Measurements from ENCODE around the gene GBP2. TPM values are rescaled to one million over a fixed set of nuclear protein-coding genes. Genes with fewer than 3 reads are reported as not detected.
A peak's percentile ranks its signal among the peaks of the same experiment; 100 is the strongest.
"Not testable (repeated sequence)": the region's sequence is repeated elsewhere in the genome, so short reads cannot be mapped to it uniquely, and the experiment has no call there.

Gene GBP2
- total RNA-seq, 2 donors from 2014 or later = 205 to 313 TPM

DNA sequence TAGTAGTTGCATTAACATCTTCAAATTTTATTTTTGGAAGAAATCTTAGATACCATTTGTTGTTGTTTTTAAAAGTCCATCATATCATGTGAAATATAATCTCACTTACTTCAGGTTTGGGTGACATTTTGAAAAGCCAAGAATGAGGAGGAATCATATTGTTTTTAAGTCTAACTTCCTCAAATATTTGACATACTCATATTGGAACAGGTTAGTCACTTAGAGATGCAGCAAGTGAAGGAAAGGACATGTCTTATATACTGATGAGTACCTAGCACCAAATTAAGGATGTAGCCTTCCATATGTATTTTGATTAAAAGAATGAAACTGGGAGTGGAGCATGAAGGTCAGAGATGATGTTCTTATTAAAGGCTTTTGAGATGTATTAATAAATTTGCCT lies 23.9 kb downstream of the GBP2 start:
- H3K27ac Mint-ChIP-seq = no peak overlapping the region
- H3K36me3 Mint-ChIP-seq (ENCODE audit: low read depth) = no peaks in the 10 kb centered on the region
- no peak overlapping the region for H3K4me3 Mint-ChIP-seq
- no peaks in the 10 kb centered on the region for H3K27me3 Mint-ChIP-seq
- ATAC-seq (replicated peaks) = peak; percentile 38
- peaks cover 6% of the 10 kb centered on the region for H3K4me1 Mint-ChIP-seq
- peaks cover 7% of the 10 kb centered on the region for H3K9me3 Mint-ChIP-seq

- Mint-ChIP-seq H3K9me3 (peaks cover 4% of the 10 kb centered on the region), H3K4me1 (peaks cover 5% of the 10 kb centered on the region), H3K4me3 (no peak overlapping the region), H3K36me3 (ENCODE audit: low read depth) (no peaks in the 10 kb centered on the region), H3K27me3 (no peaks in the 10 kb centered on the region), H3K27ac (no peak overlapping the region)
- no peak for ATAC-seq (replicated peaks)
Observed at GRCh38 chr1:89100412-89100811, 25.5 kb downstream of the GBP2 start.

- no peak for ATAC-seq (replicated peaks)
Observed at GRCh38 chr1:89098857-89099256, 27.1 kb downstream of the GBP2 start.

DNA sequence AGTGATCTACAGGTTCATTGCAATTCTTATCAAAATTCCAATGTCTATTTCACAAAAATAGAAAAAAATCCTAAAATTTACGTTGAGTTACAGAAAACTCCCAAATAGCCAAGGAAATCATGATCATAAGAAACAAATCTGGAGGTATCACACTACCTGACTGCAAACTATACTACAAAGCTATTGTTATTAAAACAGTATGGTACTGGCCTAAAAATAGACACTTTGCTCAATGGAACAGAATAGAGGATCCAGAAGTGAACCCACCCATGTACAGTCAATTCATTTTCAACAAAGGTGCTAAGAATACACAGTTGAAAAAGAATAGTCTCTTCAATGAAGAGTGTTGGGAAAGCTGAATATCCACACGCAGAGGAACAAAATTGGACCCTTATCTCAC lies 30.2 kb downstream of the GBP2 start:
- Mint-ChIP-seq H3K36me3 (ENCODE audit: low read depth) (no peaks in the 10 kb centered on the region), H3K27ac (no peak overlapping the region), H3K27me3 (no peaks in the 10 kb centered on the region), H3K4me1 (no peaks in the 10 kb centered on the region), H3K4me3 (no peak overlapping the region), H3K9me3 (peaks cover 4% of the 10 kb centered on the region)
- no peak for ATAC-seq (replicated peaks)

More at GRCh38 chr1:89098857-89099256, 27.1 kb downstream of the GBP2 start:
- peaks cover 4% of the 10 kb centered on the region for H3K9me3 Mint-ChIP-seq
- H3K27ac Mint-ChIP-seq = no peak overlapping the region
- peaks cover 5% of the 10 kb centered on the region for H3K4me1 Mint-ChIP-seq
- H3K4me3 Mint-ChIP-seq = no peak overlapping the region
- no peaks in the 10 kb centered on the region for H3K27me3 Mint-ChIP-seq
- no peaks in the 10 kb centered on the region for H3K36me3 Mint-ChIP-seq (ENCODE audit: low read depth)

GRCh38 chr1:89089962-89090361 lies 36.0 kb downstream of the GBP2 start:
- H3K27ac Mint-ChIP-seq = no peak overlapping the region
- H3K27me3 Mint-ChIP-seq = no peaks in the 10 kb centered on the region
- no peaks in the 10 kb centered on the region for H3K9me3 Mint-ChIP-seq
- H3K4me1 Mint-ChIP-seq = no peaks in the 10 kb centered on the region
- peak; percentile 38 for ATAC-seq (replicated peaks)
- no peak overlapping the region for H3K4me3 Mint-ChIP-seq
- no peaks in the 10 kb centered on the region for H3K36me3 Mint-ChIP-seq (ENCODE audit: low read depth)

- Mint-ChIP-seq H3K36me3 (ENCODE audit: low read depth) (no peaks in the 10 kb centered on the region), H3K27me3 (no peaks in the 10 kb centered on the region), H3K4me3 (no peak overlapping the region), H3K4me1 (no peaks in the 10 kb centered on the region), H3K9me3 (no peaks in the 10 kb centered on the region), H3K27ac (no peak overlapping the region)
- ATAC-seq (replicated peaks) = no peak
Observed at GRCh38 chr1:89088572-89088971, 37.3 kb downstream of the GBP2 start.

DNA sequence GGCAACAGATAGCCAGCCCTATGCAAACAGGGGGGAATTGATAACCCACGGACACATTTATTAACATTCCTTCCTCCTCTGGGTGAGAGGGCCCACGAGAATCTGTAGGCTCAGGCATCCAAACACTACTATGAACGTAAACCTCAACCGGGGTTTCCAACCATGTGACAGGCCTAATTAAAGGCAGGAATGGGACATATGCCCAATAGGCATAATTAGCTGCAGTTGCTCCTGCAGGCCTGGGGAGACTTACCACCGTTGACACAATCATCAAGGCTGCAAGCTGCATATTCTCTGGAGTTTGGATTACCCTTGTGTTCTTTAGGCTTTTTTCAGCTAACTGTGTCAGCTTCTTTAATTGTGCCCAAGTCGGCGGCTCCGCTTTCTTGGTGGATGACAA lies 38.7 kb downstream of the GBP2 start:
- Mint-ChIP-seq H3K9me3 (no peaks in the 10 kb centered on the region), H3K27me3 (no peaks in the 10 kb centered on the region), H3K27ac (no peak overlapping the region), H3K4me1 (no peaks in the 10 kb centered on the region), H3K4me3 (no peak overlapping the region), H3K36me3 (ENCODE audit: low read depth) (no peaks in the 10 kb centered on the region)
- ATAC-seq (replicated peaks) = no peak

DNA sequence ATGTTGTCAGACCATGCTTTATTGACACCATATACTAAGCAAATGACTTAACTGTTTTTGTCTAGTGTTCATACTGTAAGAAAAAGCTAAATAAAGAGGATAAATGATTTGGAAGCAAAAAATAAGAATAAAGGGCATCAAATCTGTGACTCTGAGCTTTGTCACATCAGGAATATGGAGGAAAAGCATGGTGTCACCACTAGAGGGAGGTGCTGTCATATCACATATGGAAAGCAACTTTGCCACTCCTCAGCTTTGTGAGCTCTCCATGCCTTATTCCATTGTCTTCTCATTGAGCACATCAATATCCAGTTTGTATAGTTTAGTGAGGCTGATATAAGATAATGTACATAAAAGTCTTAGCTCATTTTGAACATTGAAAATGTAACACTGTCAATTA lies 40.1 kb downstream of the GBP2 start:
- no peak overlapping the region for H3K4me3 Mint-ChIP-seq
- no peaks in the 10 kb centered on the region for H3K27me3 Mint-ChIP-seq
- no peak overlapping the region for H3K27ac Mint-ChIP-seq
- H3K9me3 Mint-ChIP-seq = no peaks in the 10 kb centered on the region
- no peaks in the 10 kb centered on the region for H3K4me1 Mint-ChIP-seq
- peak; percentile 69 for ATAC-seq (replicated peaks)
- H3K36me3 Mint-ChIP-seq (ENCODE audit: low read depth) = no peaks in the 10 kb centered on the region

GRCh38 chr1:89081005-89081404 lies 44.9 kb downstream of the GBP2 start:
- Mint-ChIP-seq H3K36me3 (ENCODE audit: low read depth) (no peaks in the 10 kb centered on the region), H3K4me1 (no peaks in the 10 kb centered on the region), H3K27ac (no peak overlapping the region), H3K4me3 (no peak overlapping the region), H3K9me3 (no peaks in the 10 kb centered on the region), H3K27me3 (no peaks in the 10 kb centered on the region)
- ATAC-seq (replicated peaks) = no peak

DNA sequence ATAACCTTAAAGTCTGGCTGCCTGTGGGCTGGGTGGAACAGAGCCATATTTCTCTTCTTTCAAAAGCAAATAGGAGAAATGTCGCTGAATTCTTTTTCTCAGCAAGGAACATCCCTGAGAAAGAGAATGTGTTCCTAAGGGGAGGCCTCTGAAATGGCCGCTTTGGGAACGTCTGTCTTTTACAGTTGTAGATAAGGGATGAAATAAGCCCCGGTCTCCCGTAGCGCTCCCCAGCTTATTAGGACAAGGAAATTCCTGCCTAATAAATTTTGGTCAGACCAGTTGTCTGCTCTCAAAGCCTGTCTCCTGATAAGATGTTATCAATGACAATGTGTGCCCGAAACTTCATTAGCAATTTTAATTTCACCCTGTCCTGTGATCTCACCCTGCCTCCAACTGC lies 45.8 kb downstream of the GBP2 start:
- H3K4me1 Mint-ChIP-seq; H3K27me3 Mint-ChIP-seq; H3K9me3 Mint-ChIP-seq; ATAC-seq (replicated peaks); H3K27ac Mint-ChIP-seq; H3K4me3 Mint-ChIP-seq; H3K36me3 Mint-ChIP-seq (ENCODE audit: low read depth): not testable (repeated sequence)

GRCh38 chr1:89072466-89073065 lies 53.3 kb downstream of the GBP2 start:
- H3K36me3 Mint-ChIP-seq (ENCODE audit: low read depth); H3K27ac Mint-ChIP-seq; H3K4me3 Mint-ChIP-seq; ATAC-seq (replicated peaks); H3K27me3 Mint-ChIP-seq: not testable (repeated sequence)
- Mint-ChIP-seq H3K4me1 (peaks cover 16% of the 10 kb centered on the region), H3K9me3 (peaks cover 17% of the 10 kb centered on the region)

- Mint-ChIP-seq H3K4me3 (peak overlapping the region; percentile 79), H3K9me3 (peaks cover 17% of the 10 kb centered on the region), H3K27ac (peak overlapping the region; percentile 73), H3K27me3 (no peaks in the 10 kb centered on the region), H3K4me1 (peaks cover 16% of the 10 kb centered on the region), H3K36me3 (ENCODE audit: low read depth) (no peaks in the 10 kb centered on the region)
- ATAC-seq (replicated peaks) = peak; percentile 14
Observed at GRCh38 chr1:89070509-89070908, 55.4 kb downstream of the GBP2 start.

- ATAC-seq (replicated peaks) = no peak
- H3K9me3 Mint-ChIP-seq = peaks cover 17% of the 10 kb centered on the region
- H3K4me1 Mint-ChIP-seq = peaks cover 16% of the 10 kb centered on the region
- H3K27me3 Mint-ChIP-seq = no peaks in the 10 kb centered on the region
- peak overlapping the region; percentile 73 for H3K27ac Mint-ChIP-seq
- peak overlapping the region; percentile 79 for H3K4me3 Mint-ChIP-seq
- no peaks in the 10 kb centered on the region for H3K36me3 Mint-ChIP-seq (ENCODE audit: low read depth)
Observed at GRCh38 chr1:89069951-89070350, 56.0 kb downstream of the GBP2 start.

- Mint-ChIP-seq H3K27me3 (no peaks in the 10 kb centered on the region), H3K4me1 (peaks cover 16% of the 10 kb centered on the region), H3K27ac (peak overlapping the region; percentile 68)
Observed at GRCh38 chr1:89068291-89068690, 57.6 kb downstream of the GBP2 start.

GRCh38 chr1:89065079-89065868 lies 60.6 kb downstream of the GBP2 start, which contains the start of gene GBP1:
Gene GBP1, minus strand, starts transcription at chr1:89065208. Its CDS starts 1,974 bp downstream, at chr1:89063234.
- peak; percentile 75 for ATAC-seq (replicated peaks)
- Mint-ChIP-seq H3K4me3 (peak within 1 kb of the TSS; percentile 96), H3K27me3 (no peaks in the 10 kb centered on the region), H3K9me3 (no peaks in the 10 kb centered on the region), H3K36me3 (ENCODE audit: low read depth) (peaks cover 36% of the 10 kb centered on the region), H3K27ac (peak within 1 kb of the TSS; percentile 88), H3K4me1 (peaks cover 20% of the 10 kb centered on the region)

More at GRCh38 chr1:89068291-89068690, 57.6 kb downstream of the GBP2 start:
- no peak for ATAC-seq (replicated peaks)
- Mint-ChIP-seq H3K36me3 (ENCODE audit: low read depth) (peaks cover 6% of the 10 kb centered on the region), H3K9me3 (peaks cover 5% of the 10 kb centered on the region), H3K4me3 (peak overlapping the region; percentile 6)
